GM12878 (cell line): Measurements from ENCODE around the gene COL4A2. TPM values are rescaled to one million over a fixed set of nuclear protein-coding genes. Genes with fewer than 3 reads are reported as not detected.
"Not testable (repeated sequence)": the region's sequence is repeated elsewhere in the genome, so short reads cannot be mapped to it uniquely, and the experiment has no call there.

Experiments
- ATAC-seq: fragments of 200-7000 bp; cut with Tn5 transposase; 3 replicates; pipeline ENCODE4 v1.9.1; 2020; ENCODE audit warnings: mild to moderate bottlenecking, moderate library complexity
- BruUV-seq: library from RNA; stranded (reverse); fragments of 400-500 nt; replicated peaks from 2 replicates; lab custom pipeline; 2021; lab: Mats Ljungman, UMichigan
- CTCF ChIA-PET: fragments of 300-600 bp; sonication (Branson Sonifier 250); formaldehyde crosslinking; extraction: SDS; loops from one replicate; lab custom pipeline; 2021; ENCODE audit warnings: inconsistent platforms; lab: Yijun Ruan, JAX
- POLR2A ChIA-PET: fragments of 350-600 bp; formaldehyde crosslinking; extraction: SDS; loops from one replicate; lab custom pipeline; 2021; ENCODE audit warnings: inconsistent platforms; lab: Charles Lee
- RAD21 ChIA-PET: fragments of 300-600 bp; sonication (Branson Sonifier 250); formaldehyde crosslinking; loops from one replicate; lab custom pipeline; 2023; ENCODE audit warnings: antibody characterized with exemption; ENCODE audit not compliant: unreplicated experiment; lab: Charles Lee
- SMC1A ChIA-PET: fragments of 300-600 bp; sonication (Branson Sonifier 250); formaldehyde crosslinking; loops from one replicate; lab custom pipeline; 2023; ENCODE audit not compliant: unreplicated experiment, uncharacterized antibody; lab: Charles Lee
- DNase-seq: peaks from one replicate; pipeline ENCODE4 v3.0.0-alpha.2; 2011; ENCODE audit warnings: low read depth, low spot score
- FAIRE-seq: peaks from 3 replicates; lab custom pipeline; 2011; peaks lifted over from hg19 to GRCh38; lab: Jason Lieb, UNC
- H2AFZ ChIP-seq: 2 replicates; pipeline ENCODE4 v1.6.0; 2011; ENCODE audit warnings: low read depth, low read length, control low read depth; ENCODE audit not compliant: control insufficient read depth
- H3K27ac ChIP-seq: 2 replicates; pipeline ENCODE4 v1.5.1; 2011; ENCODE audit warnings: control low read depth; ENCODE audit not compliant: control insufficient read depth, insufficient read depth
- H3K27me3 ChIP-seq, 2 experiments: replicated peaks in 1 of 2; 2 replicates each; pipeline versions ENCODE4 v1.6.0 to v1.6.1; 2011; ENCODE audit warnings: low read length in 1 of 2; ENCODE audit not compliant: control insufficient read depth in 2 of 2, insufficient read depth in 2 of 2
- H3K36me3 ChIP-seq, 2 experiments: 2 replicates each; pipeline ENCODE4 v1.5.1; 2011; ENCODE audit warnings: low read length in 1 of 2; ENCODE audit not compliant: control insufficient read depth in 2 of 2, insufficient read depth in 2 of 2
- H3K4me1 ChIP-seq: 2 replicates; pipeline ENCODE4 v1.6.1; 2011; ENCODE audit warnings: mild to moderate bottlenecking, low read length, moderate library complexity, mixed read lengths; ENCODE audit not compliant: control insufficient read depth, insufficient read depth
- H3K4me2 ChIP-seq: 2 replicates; pipeline ENCODE4 v1.6.0; 2011; ENCODE audit warnings: control low read depth; ENCODE audit not compliant: control insufficient read depth, insufficient read depth
- H3K4me3 ChIP-seq: fragments of 200-600 bp; sonication (generic); 2 replicates; pipeline ENCODE4 v1.5.1; 2016
- H3K79me2 ChIP-seq: 2 replicates; pipeline ENCODE4 v1.6.0; 2011; ENCODE audit warnings: low read length; ENCODE audit not compliant: control insufficient read depth, insufficient read depth
- H3K9ac ChIP-seq: 2 replicates; pipeline ENCODE4 v1.8.0; 2011; ENCODE audit warnings: low read length, control low read depth, mixed read lengths; ENCODE audit not compliant: control insufficient read depth, insufficient read depth
- H3K9me3 ChIP-seq: replicated peaks from 3 replicates; pipeline ENCODE4 v1.5.1; 2011; ENCODE audit warnings: mild to moderate bottlenecking, low read length; ENCODE audit not compliant: control insufficient read depth, insufficient read depth
- H4K20me1 ChIP-seq: 2 replicates; pipeline ENCODE4 v1.6.0; 2011; ENCODE audit not compliant: control insufficient read depth, insufficient read depth
- CTCF ChIP-seq, 3 experiments: IDR thresholded peaks in 2 of 3; conservative IDR thresholded peaks in 1 of 3; 2 replicates each; pipeline ENCODE4 v1.5.1; 2011; ENCODE audit warnings: low read depth in 3 of 3, low read length in 3 of 3, mild to moderate bottlenecking in 3 of 3, control low read depth in 2 of 3, moderate library complexity in 2 of 3, inconsistent platforms in 1 of 3, mixed read lengths in 1 of 3; ENCODE audit not compliant: control insufficient read depth in 2 of 3, insufficient read depth in 1 of 3; ENCODE audit errors: extremely low read depth in 1 of 3
- EED ChIP-seq: sonication (generic); IDR thresholded peaks from 2 replicates; pipeline ENCODE4 v1.6.1; 2016; ENCODE audit warnings: antibody characterized with exemption, low read depth
- GABPA ChIP-seq: IDR thresholded peaks from 2 replicates; pipeline ENCODE4 v1.6.1; 2014; ENCODE audit warnings: antibody characterized with exemption, low read depth, mild to moderate bottlenecking, inconsistent platforms
- HSF1 ChIP-seq: fragments of 150-350 bp; IDR thresholded peaks from 2 replicates; pipeline ENCODE4 v1.6.1; 2014; ENCODE audit warnings: mild to moderate bottlenecking, low read depth, low read length
- IRF5 ChIP-seq: fragments of 450-650 bp; IDR thresholded peaks from 2 replicates; pipeline ENCODE4 v1.6.1; 2017; ENCODE audit warnings: borderline replicate concordance
- SIX5 ChIP-seq: IDR thresholded peaks from 2 replicates; pipeline ENCODE4 v1.6.1; 2011; ENCODE audit warnings: mild to moderate bottlenecking, low read depth, low read length, moderate library complexity; ENCODE audit not compliant: severe bottlenecking
- STAT1 ChIP-seq: fragments of 450-650 bp; conservative IDR thresholded peaks from 2 replicates; pipeline ENCODE4 v1.6.1; 2014; ENCODE audit warnings: antibody characterized with exemption, mild to moderate bottlenecking
- WRNIP1 ChIP-seq: IDR thresholded peaks from 2 replicates; pipeline ENCODE4 v1.6.1; 2011; ENCODE audit warnings: low read depth, low read length, improper control_type of control experiment, borderline replicate concordance
- ZSCAN29 ChIP-seq: fragments of 450-650 bp; IDR thresholded peaks from 2 replicates; pipeline ENCODE4 v1.6.1; 2017; ENCODE audit warnings: mild to moderate bottlenecking, moderate library complexity
- WGBS: methylation state at CpG from one replicate; pipeline ENCODE4 v1.1.6; 2016; ENCODE audit warnings: low lambda C conversion rate; ENCODE audit not compliant: insufficient replicate concordance, insufficient coverage; ENCODE audit errors: missing lambda C conversion rate; 5-methylcytosine and 5-hydroxymethylcytosine counted together
- in situ Hi-C: fragments of 300-500 bp; cut with MboI; formaldehyde crosslinking; loops from 9 replicates; pipeline ENCODE4 v1.14.3; 2018; ENCODE audit warnings: mixed read lengths
- intact Hi-C: fragments of 100-400 bp; cut with micrococcal nuclease; formaldehyde crosslinking; loops from one replicate; pipeline ENCODE4 v1.14.2; 2022; ENCODE audit not compliant: unreplicated experiment
- polyA plus RNA-seq, 11 experiments: library from polyadenylated mRNA; depleted of rRNA in 4 of 11; unstranded in 6 of 11; stranded (reverse) in 5 of 11; fragments of >200 nt; fragmentation: Nextera tagmentation in 4 of 11; fragmentation: Illumina TruSeq in 1 of 11; extraction: Ambion mirVana in 4 of 11; extraction: Trizol in 1 of 11; gene quantifications; 1 replicate in 1 of 11; 2 replicates in 10 of 11; pipeline versions ENCODE4 v1.2.1 to v1.2.3, GENCODE V29; 2011 to 2016; ENCODE audit warnings: inconsistent platforms in 2 of 11, missing spikeins in 2 of 11, low read depth in 1 of 11
- total RNA-seq, 4 experiments: library from RNA; depleted of rRNA in 3 of 4; stranded (reverse); fragments of >200 nt in 3 of 4; fragmentation: Illumina TruSeq in 1 of 4; extraction: Trizol in 1 of 4; gene quantifications; 2 replicates each; pipeline versions ENCODE4 v1.2.1 to v1.2.3, GENCODE V29; 2013 to 2021

Gene COL4A2
- total and polyA plus RNA-seq, 10 of the 15 experiments (the other 5 are each of a cell fraction or from before 2014, with no cell fraction given) = 0.16 to 1.6 (median 0.62) TPM; not detected in 3

- H2AFZ ChIP-seq, POLR2A ChIA-PET, H3K27ac ChIP-seq, H4K20me1 ChIP-seq, SMC1A ChIA-PET, H3K9ac ChIP-seq, BruUV-seq, CTCF ChIA-PET, H3K4me1 ChIP-seq, ATAC-seq, H3K36me3 ChIP-seq, FAIRE-seq, intact Hi-C loops, H3K79me2 ChIP-seq, DNase-seq, in situ Hi-C loops, H3K4me3 ChIP-seq, RAD21 ChIA-PET, H3K4me2 ChIP-seq, H3K9me3 ChIP-seq: not testable (repeated sequence)
- H3K27me3 ChIP-seq = peaks cover 9 to 11% of the 10 kb centered on the region in 2 experiments
- WGBS = 25% methylated on average over 9 of the region's 16 CpGs
Measured at GRCh38 chr13:110313733-110314132, 6.6 kb downstream of the COL4A2 start.

GRCh38 chr13:110314516-110315245 lies 7.6 kb downstream of the COL4A2 start:
- DNase-seq = no peak
- SMC1A ChIA-PET = no interaction called here
- Histone ChIP-seq H3K9me3 (no peaks in the 10 kb centered on the region), H3K4me1 (no peaks in the 10 kb centered on the region), H3K4me2 (no peak overlapping the region), H3K79me2 (no peaks in the 10 kb centered on the region), H4K20me1 (no peaks in the 10 kb centered on the region), H3K9ac (no peak overlapping the region), H3K27me3 (peaks cover 6 to 9% of the 10 kb centered on the region in 2 experiments; a peak in 3 of 4 replicates), H3K4me3 (no peak overlapping the region), H2AFZ (no peak overlapping the region), H3K27ac (no peak overlapping the region), H3K36me3 (no peaks in the 10 kb centered on the region)
- BruUV-seq = no TSS peak
- intact Hi-C loops (no loop called here), in situ Hi-C loops (no loop called here)
- RAD21 ChIA-PET = no interaction called here
- ATAC-seq = no peak
- CTCF ChIA-PET = no interaction called here
- POLR2A ChIA-PET = no interaction called here
- WGBS = 36% methylated on average over 18 of the region's 18 CpGs
- no peak for FAIRE-seq
- TF ChIP-seq WRNIP1 = no peak
- TF ChIP-seq IRF5 = no peak
- TF ChIP-seq SIX5 = no peak
- TF ChIP-seq ZSCAN29 = no peak
- TF ChIP-seq EED = no peak
- TF ChIP-seq HSF1 = no peak
- TF ChIP-seq STAT1 = no peak
- no peak for TF ChIP-seq GABPA
- TF ChIP-seq CTCF (IDR thresholded peaks at IDR 0.05 in 2 of 3, conservative IDR thresholded peaks at IDR 0.05 in 1 of 3; ENCODE audit: control insufficient read depth in 2 of 3, extremely low read depth in 1 of 3, insufficient read depth in 1 of 3, low read depth in 3 of 3, low read length in 3 of 3) = no peak
